ENCODE results near the gene GCN1.
"Not testable (repeated sequence)": the region's sequence is repeated elsewhere in the genome, so short reads cannot be mapped to it uniquely, and the experiment has no call there.

Gene GCN1

GRCh38 chr12:120212301-120212700 is 17.8 kb upstream of the GCN1 start:
- ATAC-seq: no peak

DNA sequence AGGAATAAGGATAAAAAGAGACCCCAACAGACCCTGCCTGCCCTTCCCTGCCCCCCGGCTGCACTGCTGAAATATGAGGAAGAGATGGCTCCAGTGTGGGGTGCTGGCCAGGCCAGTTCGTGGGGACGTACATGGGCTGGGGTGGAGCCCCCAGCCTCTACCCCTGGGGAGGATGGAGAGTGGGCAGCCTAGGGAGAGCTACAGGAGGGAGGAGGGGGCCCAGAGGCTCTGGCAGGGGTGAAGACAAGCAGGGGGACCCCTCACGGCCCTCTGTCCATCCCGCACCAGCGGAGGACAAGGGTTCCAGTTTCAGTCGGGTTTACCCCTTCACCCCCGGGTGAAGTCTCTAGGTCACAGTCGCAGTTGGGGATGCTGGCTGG is 17.4 kb upstream of the GCN1 start:
- ATAC-seq: no peak

DNA sequence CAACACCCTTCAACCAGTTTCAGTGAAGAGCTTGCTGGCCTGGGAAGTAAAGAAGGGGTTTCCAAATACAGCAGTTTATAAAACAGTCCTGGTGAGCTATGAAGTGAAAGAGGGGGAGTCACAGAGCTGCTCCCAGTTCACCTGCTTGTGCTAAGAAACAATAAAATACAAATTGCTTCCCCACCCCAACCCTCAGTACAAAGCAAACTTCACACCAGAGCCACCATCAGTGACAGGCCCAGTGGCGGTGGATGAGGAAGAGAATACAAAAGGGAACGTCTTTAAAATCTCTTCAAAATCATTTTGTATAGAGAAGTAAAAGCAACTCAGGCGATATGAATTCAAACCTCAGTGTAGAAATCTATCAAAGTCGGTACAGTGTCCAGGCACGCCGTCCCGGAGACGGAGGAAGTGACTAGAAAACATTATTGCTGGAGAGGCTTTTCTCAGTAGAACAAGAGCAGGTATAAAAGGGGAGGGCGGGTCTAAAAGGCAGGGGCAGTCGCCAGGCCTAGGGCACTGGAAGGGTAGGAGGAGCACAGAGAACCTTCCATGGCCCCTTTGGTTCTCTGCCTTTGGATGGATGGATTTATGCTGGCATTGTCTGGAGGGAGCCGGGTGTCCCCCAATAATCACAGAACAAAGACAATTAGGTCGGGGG is 16.9 kb upstream of the GCN1 start:
- ATAC-seq: no peak

- ATAC-seq: no peak
Observed at GRCh38 chr12:120209851-120210250, 15.3 kb upstream of the GCN1 start.

DNA sequence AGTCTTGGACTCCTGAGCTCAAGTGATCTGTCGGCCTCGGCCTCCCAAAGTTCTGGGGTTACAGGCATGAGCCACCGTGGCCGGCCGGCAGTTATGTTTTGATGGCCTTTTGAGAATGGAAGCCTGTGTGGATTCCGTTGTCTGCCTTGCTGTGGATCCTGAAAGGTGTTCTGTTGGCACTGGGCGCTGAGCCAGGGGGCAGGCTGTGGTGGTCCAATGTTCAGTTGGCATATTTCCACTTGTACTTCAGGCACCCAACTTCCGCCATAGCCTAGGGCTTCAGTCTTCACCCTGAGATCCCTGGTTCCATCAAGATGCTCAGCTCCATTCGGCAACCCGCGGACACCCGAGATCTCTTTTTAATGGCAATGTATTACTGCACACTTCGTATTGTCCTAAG is 12.7 kb upstream of the GCN1 start:
- ATAC-seq: no peak

DNA sequence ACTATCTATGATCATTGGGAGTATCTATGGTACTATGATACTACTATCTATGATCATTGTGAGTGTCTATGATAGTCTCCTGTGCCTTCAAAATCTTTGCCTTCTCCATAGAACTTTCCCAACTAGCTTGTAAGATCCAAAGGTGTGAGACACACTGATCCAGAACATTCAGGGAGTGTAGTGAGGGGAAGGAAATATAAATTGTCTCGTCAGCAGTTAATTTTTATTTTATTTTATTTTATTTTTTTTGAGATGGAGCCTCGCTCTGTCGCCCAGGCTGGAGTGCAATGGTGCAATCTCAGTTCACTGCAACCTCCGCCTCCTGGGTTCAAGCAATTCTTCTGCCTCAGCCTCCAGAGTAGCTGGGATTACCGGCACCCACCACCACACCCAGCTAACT is 12.3 kb upstream of the GCN1 start:
- not testable (repeated sequence) for ATAC-seq

DNA sequence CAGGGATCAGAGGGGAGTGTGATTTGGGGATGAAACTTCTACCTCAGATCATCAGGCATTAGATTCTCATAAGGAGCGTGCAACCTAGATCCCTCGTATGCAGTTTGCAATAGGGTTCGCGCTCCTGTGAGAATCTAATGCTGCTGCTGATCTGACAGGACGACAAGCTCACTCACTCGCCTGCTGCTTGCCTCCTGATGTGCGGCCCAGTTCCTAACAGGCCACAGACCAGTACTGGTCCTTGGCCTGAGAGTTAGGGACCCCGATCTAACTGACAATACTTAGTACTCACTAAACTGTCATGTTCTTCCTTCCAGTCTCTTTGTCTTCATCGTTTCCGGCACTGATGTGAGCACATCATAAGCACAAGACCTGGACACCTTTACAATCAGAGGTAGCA is 11.7 kb upstream of the GCN1 start:
- ATAC-seq: no peak

GRCh38 chr12:120204171-120204570 is 9.7 kb upstream of the GCN1 start:
- ATAC-seq: no peak

DNA sequence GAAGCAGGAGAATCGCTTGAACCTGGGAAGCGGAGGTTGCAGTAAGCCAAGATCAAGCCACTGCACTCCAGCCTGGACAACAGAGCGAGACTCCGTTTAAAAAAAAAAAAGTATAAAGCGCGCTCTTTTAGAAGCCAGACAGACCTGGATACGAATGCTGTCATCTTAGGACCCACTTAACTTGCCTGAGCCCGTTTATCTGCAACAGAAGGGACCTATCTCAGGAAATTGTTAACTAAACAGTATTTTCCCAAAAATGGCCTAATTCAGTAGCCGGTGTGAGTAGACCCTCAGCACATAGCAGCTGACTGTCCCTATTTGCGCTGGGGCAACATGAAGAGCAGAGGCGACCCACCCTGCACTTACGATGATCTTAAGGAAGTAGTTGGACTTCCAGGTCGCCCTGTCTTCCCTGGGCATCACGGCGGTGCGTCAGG is 5.9 kb upstream of the GCN1 start:
- ATAC-seq: no peak

DNA sequence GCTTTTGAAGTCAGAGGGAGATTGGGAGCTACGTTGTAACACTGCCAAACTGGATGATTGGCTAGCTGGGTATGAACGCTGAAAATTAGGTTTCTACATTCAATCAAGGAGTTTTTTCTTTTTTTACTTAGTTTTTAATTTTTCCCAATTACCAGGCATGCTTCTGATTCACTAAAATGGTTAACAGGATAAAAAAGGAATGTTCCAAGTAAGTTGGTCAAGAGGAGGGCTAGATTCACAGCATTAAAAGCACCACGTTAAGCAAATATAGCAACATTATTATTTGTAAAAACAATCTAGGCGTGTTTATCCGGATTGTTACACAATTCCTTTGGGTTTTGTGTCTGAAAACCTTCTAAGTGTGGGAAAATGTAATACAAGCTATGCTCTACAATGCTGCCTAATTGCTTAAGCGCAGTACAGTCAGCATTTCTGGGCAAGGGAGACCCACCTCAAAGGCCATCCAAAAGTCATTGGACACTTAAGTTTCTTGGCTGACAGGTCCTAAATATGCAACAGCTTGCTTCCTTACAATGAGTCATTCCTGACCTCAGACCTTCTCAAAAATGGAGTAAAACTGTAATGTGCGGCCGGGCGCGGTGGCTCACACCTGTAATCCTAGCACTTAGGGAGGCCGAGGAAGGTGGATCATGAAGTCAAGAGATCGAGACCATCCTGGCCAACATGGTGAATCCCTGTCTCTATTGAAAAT is 5.2 kb upstream of the GCN1 start:
- ATAC-seq: no peak

DNA sequence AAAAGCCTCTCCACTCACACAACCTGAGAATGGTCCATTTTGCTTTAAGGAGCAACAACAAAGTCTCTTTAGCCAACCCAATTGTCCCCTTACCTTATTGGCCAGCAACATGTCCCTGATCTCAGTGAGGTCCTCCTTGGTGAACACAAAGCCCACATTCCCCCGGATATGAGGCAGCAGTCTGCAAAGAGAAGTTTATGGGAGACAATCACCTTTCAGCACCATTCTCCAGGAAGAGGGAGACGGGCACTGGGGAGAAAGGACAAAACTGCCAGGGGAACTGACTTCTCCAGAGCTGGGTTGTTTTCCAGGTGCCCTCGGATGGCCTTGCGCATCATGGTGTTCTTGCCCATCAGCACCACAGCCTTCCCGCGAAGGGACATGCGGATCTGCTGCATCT is 4.5 kb upstream of the GCN1 start:
- ATAC-seq: no peak

GRCh38 chr12:120197542-120197887 is 3.0 kb upstream of the GCN1 start:
- no peak for ATAC-seq

GRCh38 chr12:120196817-120197541 is 2.5 kb upstream of the GCN1 start:
- not testable (repeated sequence) for ATAC-seq

DNA sequence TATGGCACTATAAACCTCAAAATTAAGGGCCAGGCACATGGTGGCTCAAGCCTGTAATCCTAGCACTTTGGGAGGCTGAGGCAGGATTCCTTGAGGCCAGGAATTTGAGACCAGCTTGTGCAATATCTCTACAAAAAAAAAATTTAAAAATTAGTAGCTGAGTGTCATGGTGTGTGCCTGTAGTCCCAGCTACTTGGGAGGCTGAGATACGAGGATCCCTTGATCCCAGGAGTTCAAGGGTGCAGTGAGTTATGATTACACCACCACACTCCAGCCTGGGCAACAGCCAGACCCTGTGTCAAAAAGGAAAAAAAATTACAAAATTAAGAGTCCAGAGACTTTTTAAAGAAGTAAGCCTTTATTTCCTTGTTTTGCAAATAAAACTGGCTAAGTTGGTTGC is 1.8 kb upstream of the GCN1 start:
- no peak for ATAC-seq

DNA sequence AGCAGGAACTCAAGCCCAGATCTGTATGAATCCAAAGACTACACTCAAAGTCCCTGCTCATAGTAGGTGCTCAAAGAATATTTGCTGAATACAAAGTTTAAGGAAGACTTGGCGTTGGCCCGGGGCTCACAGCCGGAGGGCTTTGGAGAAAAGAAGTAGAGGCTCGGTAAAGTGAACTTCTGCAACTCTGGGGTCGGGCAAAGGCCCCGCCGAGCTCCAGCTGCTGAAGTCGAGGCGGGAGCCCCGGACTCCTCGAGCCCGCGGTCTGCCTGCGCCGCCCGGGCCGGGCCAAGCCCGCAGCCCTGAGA is 335 bp downstream of the GCN1 start:
- peak; percentile 18 to 29 for ATAC-seq

GRCh38 chr12:120193286-120193685 is 1.2 kb downstream of the GCN1 start:
- not testable (repeated sequence) for ATAC-seq

- no peak for ATAC-seq
Observed at GRCh38 chr12:120190985-120191480, 3.5 kb downstream of the GCN1 start.

GRCh38 chr12:120190386-120190785 is 4.1 kb downstream of the GCN1 start:
- ATAC-seq: no peak

GRCh38 chr12:120186654-120187053 is 7.9 kb downstream of the GCN1 start:
- ATAC-seq: no peak

DNA sequence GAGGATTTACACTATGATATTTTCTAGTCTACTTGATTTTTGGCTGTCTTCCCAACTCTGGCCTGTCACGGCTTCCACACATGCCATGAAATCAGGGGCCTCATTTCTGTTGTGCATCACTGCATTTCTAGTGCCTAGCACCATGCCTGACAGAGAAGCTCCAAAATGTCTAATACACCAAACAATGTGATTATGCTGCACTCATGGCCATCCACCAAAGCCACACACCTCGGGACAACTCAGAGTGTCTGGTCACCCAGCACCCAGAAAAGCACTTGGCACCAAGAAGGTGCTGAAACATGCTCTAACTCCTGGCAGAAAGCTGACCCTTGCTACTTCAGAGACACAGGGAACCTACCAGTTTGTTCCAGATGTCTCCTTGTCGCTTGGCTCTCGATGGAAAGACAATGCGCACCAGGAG is 11.3 kb downstream of the GCN1 start:
- ATAC-seq: no peak

- ATAC-seq: no peak
Observed at GRCh38 chr12:120181991-120182631, 12.4 kb downstream of the GCN1 start.

DNA sequence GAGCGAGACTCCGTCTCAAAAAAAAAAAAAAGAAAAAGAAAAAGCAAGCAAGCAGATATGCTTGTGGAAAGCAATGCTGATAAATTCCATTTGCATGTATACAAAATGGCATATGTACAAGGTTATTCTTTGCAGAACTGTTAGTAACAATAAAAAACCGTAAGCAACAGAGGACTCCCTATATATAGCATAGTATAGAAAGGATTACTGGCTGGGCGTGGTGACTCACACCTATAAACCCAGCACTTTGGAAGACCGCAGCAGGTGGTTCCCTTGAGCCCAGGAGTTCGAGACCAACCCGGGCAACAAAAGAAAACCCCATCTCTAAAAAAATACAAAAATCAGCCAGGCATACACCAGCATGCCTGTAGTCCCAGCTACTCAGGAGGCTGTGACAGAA is 13.5 kb downstream of the GCN1 start:
- ATAC-seq: no peak

GRCh38 chr12:120175537-120175936 is 19.0 kb downstream of the GCN1 start:
- ATAC-seq: no peak

- ATAC-seq: no peak
Observed at GRCh38 chr12:120175062-120175461, 19.5 kb downstream of the GCN1 start.
